Body of pancreas (tissue), 4 donors: ENCODE measurements around the gene CD74.

Source experiments
- POLR2A ChIP-seq, 3 donors: fragments of 450-650 bp; IDR thresholded peaks; one replicate each; pipeline ENCODE4 v1.6.1; 2016; ENCODE audit warnings: antibody characterized with exemption in 3 of 3, mild to moderate bottlenecking in 2 of 3
- TF ChIP-seq, protein P1 (sequence below), 7 experiments: fragments of 450-650 bp in 4 of 7; fragments of 200-600 bp in 3 of 7; sonication (generic) in 3 of 7; IDR thresholded peaks; one replicate each; pipeline ENCODE4 v1.5.1; 2016 to 2019; ENCODE audit warnings: antibody characterized with exemption in 7 of 7

DNA sequence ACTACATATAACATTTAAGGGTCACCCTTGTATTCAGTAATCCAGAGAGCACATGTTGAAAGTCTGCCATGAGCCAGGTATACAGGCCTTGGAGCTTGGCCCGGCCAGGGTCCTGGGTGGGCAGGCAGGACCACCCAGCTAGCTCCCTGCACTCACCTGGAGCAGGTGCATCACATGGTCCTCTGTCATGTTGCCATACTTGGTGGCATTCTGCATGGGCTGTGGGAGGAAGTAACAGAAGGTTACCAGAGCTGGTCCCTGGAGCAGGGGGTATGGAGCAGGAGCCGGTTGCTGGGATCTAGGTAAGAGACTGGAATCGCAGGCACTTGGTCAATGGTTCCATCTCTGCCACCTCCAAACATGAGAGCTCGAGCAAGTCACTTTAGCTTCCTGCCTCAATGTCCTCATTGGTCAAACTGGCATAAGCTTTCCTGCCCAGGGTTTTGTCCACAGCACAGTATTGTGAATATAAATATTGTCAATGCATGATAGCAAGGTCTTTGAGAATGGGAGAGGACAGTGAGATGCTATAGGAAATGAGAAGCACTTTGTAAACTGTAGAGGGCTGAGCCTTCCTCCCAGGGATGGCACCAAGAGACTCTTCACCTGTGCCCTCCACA is 6.5 kb downstream of the CD74 start:
- TF ChIP-seq POLR2A (IDR thresholded peaks at IDR 0.05) = no peak
- TF ChIP-seq, protein P1, sequence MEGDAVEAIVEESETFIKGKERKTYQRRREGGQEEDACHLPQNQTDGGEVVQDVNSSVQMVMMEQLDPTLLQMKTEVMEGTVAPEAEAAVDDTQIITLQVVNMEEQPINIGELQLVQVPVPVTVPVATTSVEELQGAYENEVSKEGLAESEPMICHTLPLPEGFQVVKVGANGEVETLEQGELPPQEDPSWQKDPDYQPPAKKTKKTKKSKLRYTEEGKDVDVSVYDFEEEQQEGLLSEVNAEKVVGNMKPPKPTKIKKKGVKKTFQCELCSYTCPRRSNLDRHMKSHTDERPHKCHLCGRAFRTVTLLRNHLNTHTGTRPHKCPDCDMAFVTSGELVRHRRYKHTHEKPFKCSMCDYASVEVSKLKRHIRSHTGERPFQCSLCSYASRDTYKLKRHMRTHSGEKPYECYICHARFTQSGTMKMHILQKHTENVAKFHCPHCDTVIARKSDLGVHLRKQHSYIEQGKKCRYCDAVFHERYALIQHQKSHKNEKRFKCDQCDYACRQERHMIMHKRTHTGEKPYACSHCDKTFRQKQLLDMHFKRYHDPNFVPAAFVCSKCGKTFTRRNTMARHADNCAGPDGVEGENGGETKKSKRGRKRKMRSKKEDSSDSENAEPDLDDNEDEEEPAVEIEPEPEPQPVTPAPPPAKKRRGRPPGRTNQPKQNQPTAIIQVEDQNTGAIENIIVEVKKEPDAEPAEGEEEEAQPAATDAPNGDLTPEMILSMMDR (IDR thresholded peaks at IDR 0.05) = no peak
